Adrenal gland (tissue), 5 donors: ENCODE measurements around the gene TTLL5.

Experiments
- CTCF ChIP-seq, 6 experiments: fragments of 450-650 bp in 4 of 6; fragments of 200-600 bp in 2 of 6; sonication (generic) in 1 of 6; IDR thresholded peaks; 1 replicate in 5 of 6; 2 replicates in 1 of 6; pipeline versions ENCODE4 v1.5.1 to v1.8.0; 2016 to 2021; ENCODE audit warnings: antibody characterized with exemption in 6 of 6, mild to moderate bottlenecking in 2 of 6, moderate library complexity in 1 of 6
- POLR2A ChIP-seq, 2 donors: fragments of 450-650 bp; IDR thresholded peaks; one replicate each; pipeline ENCODE4 v1.6.1; 2017; ENCODE audit warnings: antibody characterized with exemption in 2 of 2, mild to moderate bottlenecking in 2 of 2, moderate library complexity in 1 of 2
- donor health status: DM: no; HTN: no; CAD: no.

GRCh38 chr14:75806352-75806832, 145.3 kb downstream of the TTLL5 start:
- TF ChIP-seq CTCF (IDR thresholded peaks at IDR 0.05): no peak
- no peak for TF ChIP-seq POLR2A (IDR thresholded peaks at IDR 0.05)
